A673 (cell line): ENCODE data around the gene PROM1. TPM values are rescaled to one million over a fixed set of nuclear protein-coding genes. Genes with fewer than 3 reads are reported as not detected.

Experiments
- BruUV-seq: library from RNA; stranded (reverse); fragments of 400-500 nt; replicated peaks from 2 replicates; lab custom pipeline; 2021; lab: Mats Ljungman, UMichigan
- CTCF ChIA-PET: fragments of 300-600 bp; sonication (Branson Sonifier 250); formaldehyde crosslinking; loops from one replicate; lab custom pipeline; 2022; ENCODE audit warnings: antibody characterized with exemption; lab: Charles Lee
- POLR2A ChIA-PET: fragments of 300-600 bp; sonication (Branson Sonifier 250); formaldehyde crosslinking; loops from one replicate; lab custom pipeline; 2022; ENCODE audit warnings: antibody characterized with exemption; ENCODE audit not compliant: low non-redundant PET; lab: Charles Lee
- DNase-seq: peaks from one replicate; pipeline ENCODE4 v3.0.0-alpha.2; 2015; ENCODE audit warnings: low spot score
- H3K27ac ChIP-seq: fragments of 200-600 bp; sonication (generic); 2 replicates; pipeline ENCODE4 v1.5.1; 2016; ENCODE audit warnings: mixed run types, low read depth, mild to moderate bottlenecking, mixed read lengths, antibody characterized with exemption, low read length; ENCODE audit not compliant: poor library complexity, severe bottlenecking
- H3K27me3 ChIP-seq: fragments of 200-600 bp; sonication (generic); replicated peaks from 2 replicates; pipeline ENCODE4 v1.6.1; 2017; ENCODE audit warnings: mixed run types, low read depth, mild to moderate bottlenecking, mixed read lengths, antibody characterized with exemption, low read length; ENCODE audit not compliant: insufficient read depth, poor library complexity
- H3K36me3 ChIP-seq: fragments of 200-600 bp; sonication (generic); 2 replicates; pipeline ENCODE4 v1.6.1; 2016; ENCODE audit warnings: mixed run types, mild to moderate bottlenecking, mixed read lengths, antibody characterized with exemption, low read length; ENCODE audit not compliant: insufficient read depth, poor library complexity, severe bottlenecking
- H3K4me1 ChIP-seq: fragments of 200-600 bp; sonication (generic); 2 replicates; pipeline ENCODE4 v1.6.1; 2017; ENCODE audit warnings: mixed run types, mild to moderate bottlenecking, mixed read lengths, antibody characterized with exemption, low read length; ENCODE audit not compliant: insufficient read depth, poor library complexity, severe bottlenecking
- H3K4me3 ChIP-seq: fragments of 200-600 bp; sonication (generic); 2 replicates; pipeline ENCODE4 v1.5.1; 2016; ENCODE audit warnings: low read depth, mixed run types, mild to moderate bottlenecking, mixed read lengths, low read length; ENCODE audit not compliant: poor library complexity, severe bottlenecking
- H3K9me3 ChIP-seq: fragments of 200-600 bp; sonication (generic); 2 replicates; pipeline ENCODE4 v1.6.1; 2016; ENCODE audit warnings: mixed run types, low read depth, mild to moderate bottlenecking, mixed read lengths, antibody characterized with exemption, low read length; ENCODE audit not compliant: poor library complexity, severe bottlenecking
- EZH2 ChIP-seq: fragments of 200-600 bp; sonication (generic); IDR thresholded peaks from 2 replicates; pipeline ENCODE4 v1.6.1; 2017; ENCODE audit warnings: borderline replicate concordance, low read depth, mild to moderate bottlenecking, mixed read lengths, antibody characterized with exemption, low read length; ENCODE audit not compliant: poor library complexity, severe bottlenecking
- intact Hi-C: fragments of 100-400 bp; cut with micrococcal nuclease; formaldehyde crosslinking; loops from one replicate; pipeline ENCODE4 v1.10.0; 2022; ENCODE audit not compliant: unreplicated experiment
- total RNA-seq: library from RNA; stranded (reverse); gene quantifications from 2 replicates; pipeline ENCODE4 v1.2.3, GENCODE V29; 2021
- TF ChIP-seq, protein P1 (sequence below): fragments of 300-800, 200-600 bp; sonication (generic); conservative IDR thresholded peaks from 2 replicates; pipeline ENCODE4 v1.5.1; 2017; ENCODE audit warnings: low read depth, mild to moderate bottlenecking, antibody characterized with exemption, low read length, moderate library complexity, mixed read lengths

The PROM1 gene
- total RNA-seq, 1 experiment from 2014 or later = 13.9 TPM

- TF ChIP-seq EZH2 = no peak
- TF ChIP-seq, protein P1, sequence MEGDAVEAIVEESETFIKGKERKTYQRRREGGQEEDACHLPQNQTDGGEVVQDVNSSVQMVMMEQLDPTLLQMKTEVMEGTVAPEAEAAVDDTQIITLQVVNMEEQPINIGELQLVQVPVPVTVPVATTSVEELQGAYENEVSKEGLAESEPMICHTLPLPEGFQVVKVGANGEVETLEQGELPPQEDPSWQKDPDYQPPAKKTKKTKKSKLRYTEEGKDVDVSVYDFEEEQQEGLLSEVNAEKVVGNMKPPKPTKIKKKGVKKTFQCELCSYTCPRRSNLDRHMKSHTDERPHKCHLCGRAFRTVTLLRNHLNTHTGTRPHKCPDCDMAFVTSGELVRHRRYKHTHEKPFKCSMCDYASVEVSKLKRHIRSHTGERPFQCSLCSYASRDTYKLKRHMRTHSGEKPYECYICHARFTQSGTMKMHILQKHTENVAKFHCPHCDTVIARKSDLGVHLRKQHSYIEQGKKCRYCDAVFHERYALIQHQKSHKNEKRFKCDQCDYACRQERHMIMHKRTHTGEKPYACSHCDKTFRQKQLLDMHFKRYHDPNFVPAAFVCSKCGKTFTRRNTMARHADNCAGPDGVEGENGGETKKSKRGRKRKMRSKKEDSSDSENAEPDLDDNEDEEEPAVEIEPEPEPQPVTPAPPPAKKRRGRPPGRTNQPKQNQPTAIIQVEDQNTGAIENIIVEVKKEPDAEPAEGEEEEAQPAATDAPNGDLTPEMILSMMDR = no peak
- Histone ChIP-seq H3K4me3 (no peak overlapping the region), H3K36me3 (no peaks in the 10 kb centered on the region), H3K27me3 (peaks cover 11% of the 10 kb centered on the region), H3K27ac (no peak overlapping the region), H3K4me1 (peaks cover 3% of the 10 kb centered on the region), H3K9me3 (no peaks in the 10 kb centered on the region)
- intact Hi-C loops = no loop called here
- DNase-seq = no peak
- no TSS peak for BruUV-seq
- ChIA-PET CTCF (no interaction called here), POLR2A (no interaction called here)
Observed at GRCh38 chr4:16122308-16122711, 38.5 kb upstream of the PROM1 start.

GRCh38 chr4:16120720-16121119 lies 36.9 kb upstream of the PROM1 start:
- ChIA-PET CTCF (no interaction called here), POLR2A (no interaction called here)
- intact Hi-C loops = no loop called here
- DNase-seq = no peak
- Histone ChIP-seq H3K36me3 (no peaks in the 10 kb centered on the region), H3K27ac (no peak overlapping the region), H3K27me3 (peaks cover 11% of the 10 kb centered on the region), H3K9me3 (no peaks in the 10 kb centered on the region), H3K4me1 (no peaks in the 10 kb centered on the region), H3K4me3 (no peak overlapping the region)
- no peak for TF ChIP-seq EZH2
- TF ChIP-seq, protein P1 = no peak
- no TSS peak for BruUV-seq

GRCh38 chr4:16119981-16120380 lies 36.2 kb upstream of the PROM1 start:
- H3K4me3 ChIP-seq = no peak overlapping the region
- no peaks in the 10 kb centered on the region for H3K36me3 ChIP-seq
- CTCF ChIA-PET = no interaction called here
- no peak for DNase-seq
- H3K4me1 ChIP-seq = no peaks in the 10 kb centered on the region
- H3K27me3 ChIP-seq = peaks cover 11% of the 10 kb centered on the region
- BruUV-seq = no TSS peak
- POLR2A ChIA-PET = no interaction called here
- H3K27ac ChIP-seq = no peak overlapping the region
- intact Hi-C loops = no loop called here
- no peaks in the 10 kb centered on the region for H3K9me3 ChIP-seq
- TF ChIP-seq, protein P1 = no peak
- no peak for TF ChIP-seq EZH2
